ENCODE data around the gene BEND2. TPM values are rescaled to one million over a fixed set of nuclear protein-coding genes. Genes with fewer than 3 reads are reported as not detected.

The BEND2 gene
- total RNA-seq, 1 experiment from 2014 or later = not detected

- Histone ChIP-seq H3K27ac (no peak overlapping the region), H3K27me3 (no peaks in the 10 kb centered on the region; the same call in 1 of the 2 replicates), H3K4me1 (no peaks in the 10 kb centered on the region), H3K9me3 (replicated peaks) (no peaks in the 10 kb centered on the region), H3K4me3 (no peak overlapping the region), H3K36me3 (no peaks in the 10 kb centered on the region)
- DNase-seq = no peak
Observed at GRCh38 chrX:18170910-18171309, 49.8 kb downstream of the BEND2 start.

- Histone ChIP-seq H3K27me3 (no peaks in the 10 kb centered on the region; the same call in 1 of the 2 replicates), H3K9me3 (replicated peaks) (no peaks in the 10 kb centered on the region), H3K27ac (no peak overlapping the region), H3K4me3 (no peak overlapping the region), H3K4me1 (no peaks in the 10 kb centered on the region), H3K36me3 (no peaks in the 10 kb centered on the region)
- DNase-seq = no peak
Observed at GRCh38 chrX:18166068-18166467, 54.6 kb downstream of the BEND2 start.

GRCh38 chrX:18160369-18160768 lies 60.3 kb downstream of the BEND2 start:
- H3K36me3 ChIP-seq = no peaks in the 10 kb centered on the region
- H3K4me1 ChIP-seq = no peaks in the 10 kb centered on the region
- DNase-seq = peak in 1 of 2 experiments; percentile 4
- H3K27me3 ChIP-seq = no peaks in the 10 kb centered on the region
- no peak overlapping the region for H3K4me3 ChIP-seq
- no peak overlapping the region for H3K27ac ChIP-seq
- H3K9me3 ChIP-seq (replicated peaks) = no peaks in the 10 kb centered on the region

GRCh38 chrX:18158963-18159362 lies 61.7 kb downstream of the BEND2 start:
- H3K27me3 ChIP-seq = no peaks in the 10 kb centered on the region
- no peak overlapping the region for H3K4me3 ChIP-seq
- no peaks in the 10 kb centered on the region for H3K9me3 ChIP-seq (replicated peaks)
- no peaks in the 10 kb centered on the region for H3K4me1 ChIP-seq
- DNase-seq = no peak
- H3K36me3 ChIP-seq = no peaks in the 10 kb centered on the region
- no peak overlapping the region for H3K27ac ChIP-seq

- DNase-seq = no peak
- Histone ChIP-seq H3K4me1 (no peaks in the 10 kb centered on the region), H3K36me3 (no peaks in the 10 kb centered on the region), H3K27ac (no peak overlapping the region), H3K27me3 (no peaks in the 10 kb centered on the region), H3K9me3 (replicated peaks) (no peaks in the 10 kb centered on the region), H3K4me3 (no peak overlapping the region)
Observed at GRCh38 chrX:18151649-18152048, 69.0 kb downstream of the BEND2 start.

DNA sequence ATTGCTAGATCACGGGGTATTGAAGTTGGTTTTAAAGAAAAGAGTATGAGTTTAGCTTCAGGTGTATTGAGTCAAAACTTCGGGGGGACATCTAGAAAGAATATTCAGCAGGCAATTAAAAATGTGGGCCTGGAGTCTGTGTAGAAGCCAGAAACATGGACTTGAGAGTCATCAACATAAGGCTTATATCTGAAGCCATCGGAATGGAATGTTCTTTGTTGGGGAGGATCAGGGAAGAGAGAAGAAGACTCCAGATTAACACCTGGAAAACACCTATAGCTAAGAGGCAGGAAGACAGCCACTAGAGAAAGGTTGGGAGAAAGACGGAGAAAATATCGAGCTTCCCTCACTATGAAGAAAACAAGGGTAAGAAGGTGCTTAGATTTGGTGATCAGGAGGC lies 69.5 kb downstream of the BEND2 start:
- no peaks in the 10 kb centered on the region for H3K36me3 ChIP-seq

DNA sequence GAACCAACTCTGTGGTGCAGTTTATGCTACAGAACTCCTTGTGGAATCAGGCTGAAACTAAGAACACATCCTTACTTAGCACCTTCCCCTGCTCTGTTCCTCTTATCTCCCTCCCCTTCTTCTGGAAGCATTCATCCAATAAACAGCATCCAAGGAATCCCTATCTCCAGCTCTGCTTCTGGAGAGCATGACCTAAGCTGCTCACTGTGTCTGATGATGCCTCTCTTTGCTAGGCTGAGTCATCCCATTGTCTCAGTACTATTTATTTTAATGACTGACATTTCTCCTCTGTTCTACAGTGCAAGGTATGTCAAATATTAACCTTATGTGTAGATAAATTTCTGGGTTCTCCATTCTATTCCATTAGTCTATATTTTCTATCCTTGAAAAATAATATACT lies 71.2 kb downstream of the BEND2 start:
- Histone ChIP-seq H3K4me1 (no peaks in the 10 kb centered on the region), H3K36me3 (no peaks in the 10 kb centered on the region), H3K4me3 (no peak overlapping the region), H3K27ac (no peak overlapping the region), H3K27me3 (no peaks in the 10 kb centered on the region), H3K9me3 (replicated peaks) (no peaks in the 10 kb centered on the region)
- DNase-seq = no peak

More for the DNA sequence above, 69.5 kb downstream of the BEND2 start:
- no peaks in the 10 kb centered on the region for H3K4me1 ChIP-seq
- DNase-seq = no peak
- no peak overlapping the region for H3K27ac ChIP-seq
- H3K9me3 ChIP-seq (replicated peaks) = no peaks in the 10 kb centered on the region
- H3K4me3 ChIP-seq = no peak overlapping the region
- H3K27me3 ChIP-seq = no peaks in the 10 kb centered on the region

DNA sequence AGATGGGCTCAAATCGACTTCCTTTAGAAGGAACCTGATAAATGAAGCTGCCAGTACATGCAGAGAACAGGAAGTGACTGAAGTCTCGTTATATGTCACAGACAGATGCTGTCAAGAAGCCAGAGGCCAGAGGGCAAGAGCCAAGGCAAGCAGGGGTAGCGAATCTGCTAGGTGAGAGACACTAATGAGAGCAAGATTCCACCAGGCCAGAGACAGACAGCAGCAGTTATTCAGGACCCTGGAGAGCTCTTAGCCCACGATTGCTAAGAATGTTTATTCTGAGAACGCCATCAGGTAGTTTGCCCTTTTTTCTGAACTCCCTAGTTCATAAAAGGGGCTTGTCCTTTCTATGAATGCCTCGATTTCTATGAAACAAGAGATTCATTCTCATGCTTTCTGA lies 73.7 kb downstream of the BEND2 start:
- H3K36me3 ChIP-seq = no peaks in the 10 kb centered on the region
- DNase-seq = peak; percentile 35 to 65
- no peaks in the 10 kb centered on the region for H3K27me3 ChIP-seq
- no peak overlapping the region for H3K4me3 ChIP-seq
- H3K9me3 ChIP-seq (replicated peaks) = no peaks in the 10 kb centered on the region
- H3K4me1 ChIP-seq = no peaks in the 10 kb centered on the region
- no peak overlapping the region for H3K27ac ChIP-seq

DNA sequence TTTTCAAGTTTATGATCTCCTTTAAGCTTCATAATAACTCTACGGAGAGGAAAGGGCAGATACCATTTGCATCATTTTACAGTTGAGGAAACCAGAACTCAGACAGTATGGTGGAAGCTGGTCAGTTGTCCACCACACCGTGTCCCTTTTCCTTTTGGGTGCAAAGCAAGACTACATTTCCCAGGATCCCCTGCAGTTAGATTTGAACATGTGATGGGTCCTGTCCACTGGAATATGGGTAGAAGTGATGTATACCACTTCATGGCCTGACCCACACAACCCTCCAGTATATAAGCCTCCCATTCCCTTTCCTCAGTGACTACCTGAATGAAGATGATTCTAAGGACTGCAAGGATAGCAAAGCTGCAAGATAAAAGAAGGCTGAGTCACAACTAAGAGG lies 74.7 kb downstream of the BEND2 start:
- no peaks in the 10 kb centered on the region for H3K9me3 ChIP-seq (replicated peaks)

GRCh38 chrX:18136816-18137215 lies 83.9 kb downstream of the BEND2 start:
- no peaks in the 10 kb centered on the region for H3K27me3 ChIP-seq

More for the DNA sequence above, 74.7 kb downstream of the BEND2 start:
- DNase-seq = no peak
- no peak overlapping the region for H3K4me3 ChIP-seq
- no peak overlapping the region for H3K27ac ChIP-seq
- no peaks in the 10 kb centered on the region for H3K4me1 ChIP-seq
- H3K27me3 ChIP-seq = no peaks in the 10 kb centered on the region
- H3K36me3 ChIP-seq = no peaks in the 10 kb centered on the region

DNA sequence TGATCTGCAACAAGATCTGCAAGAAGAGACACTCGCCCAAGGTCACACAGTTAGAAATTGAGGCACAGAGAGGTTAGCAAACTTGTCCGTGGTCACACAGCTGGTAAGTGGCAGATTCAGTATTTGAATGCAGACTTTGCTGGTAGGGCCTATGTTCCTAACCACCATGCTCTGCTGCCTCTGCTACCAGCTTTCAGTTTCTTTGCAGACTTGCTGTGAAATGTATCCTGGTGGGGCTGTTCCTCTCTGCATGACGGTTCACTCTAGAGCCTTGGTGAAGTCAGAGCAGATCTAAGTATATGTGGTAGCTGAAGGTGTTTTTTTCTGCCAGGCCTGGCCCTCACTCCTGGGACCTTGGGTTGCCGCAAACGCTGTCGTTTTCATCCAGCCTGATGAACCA lies 87.1 kb downstream of the BEND2 start:
- no peak for DNase-seq
- no peaks in the 10 kb centered on the region for H3K9me3 ChIP-seq (replicated peaks)
- no peaks in the 10 kb centered on the region for H3K27me3 ChIP-seq
- H3K4me1 ChIP-seq = no peaks in the 10 kb centered on the region
- no peak overlapping the region for H3K4me3 ChIP-seq
- no peak overlapping the region for H3K27ac ChIP-seq
- no peaks in the 10 kb centered on the region for H3K36me3 ChIP-seq

More at GRCh38 chrX:18136816-18137215, 83.9 kb downstream of the BEND2 start:
- Histone ChIP-seq H3K9me3 (replicated peaks) (no peaks in the 10 kb centered on the region), H3K4me1 (no peaks in the 10 kb centered on the region), H3K4me3 (no peak overlapping the region), H3K36me3 (no peaks in the 10 kb centered on the region), H3K27ac (no peak overlapping the region)
- no peak for DNase-seq

DNA sequence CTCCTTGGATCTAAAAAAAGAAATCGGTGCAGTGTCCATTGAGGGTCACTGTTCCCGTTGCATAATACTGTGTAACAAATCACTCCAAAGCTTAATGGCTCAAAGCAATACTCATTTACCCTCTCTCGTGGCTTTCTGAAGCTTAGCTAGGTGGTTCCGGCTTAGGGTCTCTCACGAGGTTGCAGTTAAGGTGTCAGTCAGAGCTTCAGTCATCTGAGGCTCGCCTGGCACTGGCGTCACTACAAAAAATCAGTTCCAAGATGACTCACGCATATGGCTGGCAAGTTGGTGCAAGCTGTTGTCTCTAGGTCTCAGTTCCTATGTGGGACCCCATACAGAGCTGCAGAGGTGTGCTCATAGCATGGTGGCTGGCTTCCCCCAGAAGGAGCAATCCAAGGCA lies 91.0 kb downstream of the BEND2 start:
- Histone ChIP-seq H3K9me3 (replicated peaks) (no peaks in the 10 kb centered on the region), H3K36me3 (no peaks in the 10 kb centered on the region), H3K27me3 (no peaks in the 10 kb centered on the region), H3K27ac (no peak overlapping the region), H3K4me1 (no peaks in the 10 kb centered on the region), H3K4me3 (no peak overlapping the region)
- no peak for DNase-seq

DNA sequence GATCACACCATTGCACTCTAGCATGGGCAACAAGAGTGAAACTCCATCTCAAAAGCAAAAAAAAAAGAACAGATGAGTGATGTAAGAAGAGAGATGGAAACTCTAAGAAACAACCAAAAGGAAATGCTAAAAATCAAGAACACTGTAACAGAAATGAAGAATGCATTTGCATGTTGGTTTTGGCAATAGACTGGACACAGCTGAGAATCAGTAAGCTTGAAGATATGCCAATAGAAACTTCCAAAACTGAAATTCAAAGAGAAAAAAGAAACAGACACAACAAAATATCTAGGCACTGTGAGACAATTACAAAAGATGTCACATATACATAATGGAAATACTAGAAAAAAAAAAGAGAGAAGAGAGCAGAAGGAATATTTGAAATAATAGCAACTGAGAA lies 93.7 kb downstream of the BEND2 start:
- H3K9me3 ChIP-seq (replicated peaks) = no peaks in the 10 kb centered on the region
- DNase-seq = no peak
- H3K36me3 ChIP-seq = no peaks in the 10 kb centered on the region
- no peak overlapping the region for H3K27ac ChIP-seq
- H3K27me3 ChIP-seq = no peaks in the 10 kb centered on the region
- H3K4me3 ChIP-seq = no peak overlapping the region
- H3K4me1 ChIP-seq = no peaks in the 10 kb centered on the region

DNA sequence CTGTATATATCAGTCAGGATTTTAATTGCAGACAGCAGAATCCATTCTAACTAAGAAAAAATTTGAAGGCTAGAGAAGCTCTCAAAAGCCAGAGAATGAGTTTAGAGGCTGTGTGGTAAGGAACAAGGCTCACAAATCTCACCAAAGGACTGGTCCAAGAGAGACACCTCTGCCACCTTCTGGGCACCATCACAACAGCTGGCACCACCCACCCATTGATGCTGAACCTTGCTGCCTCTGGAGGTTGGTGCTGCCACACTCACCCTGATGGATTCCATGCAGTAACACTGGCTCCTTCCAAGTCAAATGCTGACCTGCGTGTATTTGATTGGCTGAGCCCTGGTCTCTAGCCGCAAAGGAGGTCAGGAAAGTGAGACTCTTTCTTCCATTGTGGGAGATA lies 100.8 kb downstream of the BEND2 start:
- Histone ChIP-seq H3K4me3 (no peak overlapping the region), H3K36me3 (no peaks in the 10 kb centered on the region), H3K27me3 (no peaks in the 10 kb centered on the region), H3K4me1 (no peaks in the 10 kb centered on the region), H3K27ac (no peak overlapping the region), H3K9me3 (replicated peaks) (no peaks in the 10 kb centered on the region)
- no peak for DNase-seq

Data from SJCRH30 (cell line).